Erythroblast (primary cell): Measurements from ENCODE around the gene BCL2L2.

Experiments used
- GATA1 ChIP-seq: IDR thresholded peaks from 2 replicates; pipeline ENCODE4 v1.6.1; 2011; ENCODE audit warnings: low read depth, mild to moderate bottlenecking, control low read depth, low read length, moderate library complexity
- POLR2A ChIP-seq: IDR thresholded peaks from 2 replicates; pipeline ENCODE4 v1.6.1; 2011; ENCODE audit warnings: mild to moderate bottlenecking, low read length

DNA sequence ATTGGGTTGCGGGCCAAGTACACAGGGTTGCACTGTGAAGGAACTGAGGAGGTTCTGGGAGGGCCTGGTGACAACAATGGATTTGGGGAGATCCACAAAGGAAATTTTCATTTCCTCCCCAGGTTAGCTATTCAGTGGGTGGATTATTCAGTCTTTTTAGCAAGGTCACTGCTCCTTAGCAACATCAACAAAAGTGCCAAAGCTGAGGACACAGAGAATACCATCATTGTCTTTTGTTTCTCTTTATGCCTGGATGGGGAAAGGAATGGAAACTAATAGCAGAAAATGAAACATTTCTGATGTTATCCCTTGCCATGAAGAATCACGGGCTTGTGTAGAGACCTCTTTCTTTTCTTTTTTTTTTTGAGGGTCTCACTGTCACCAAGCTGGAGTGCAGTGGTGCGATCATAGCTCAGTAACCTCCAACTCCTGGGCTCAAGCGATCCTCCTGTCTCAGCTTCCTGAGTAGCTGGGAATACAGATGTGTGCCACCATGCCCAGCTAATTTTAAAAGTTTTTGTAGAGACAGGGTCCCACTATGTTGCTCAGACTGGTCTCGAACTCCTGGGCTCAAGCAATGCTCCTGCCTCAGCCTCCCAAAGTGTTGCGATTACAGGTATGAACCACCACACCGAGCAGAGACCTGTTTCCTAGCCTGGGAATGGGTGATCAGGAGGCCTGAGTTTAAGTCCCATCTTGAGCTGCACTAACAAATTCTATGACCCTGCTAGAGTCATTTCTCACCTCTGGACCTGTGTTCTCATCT lies 10.4 kb upstream of the BCL2L2 start:
- TF ChIP-seq POLR2A (no peak), GATA1 (no peak)
